Hepatocyte (in vitro differentiated cells): ENCODE measurements around the gene EBI3.

ENCODE experiments used
- EZH2 ChIP-seq: fragments of 200-600 bp; sonication (generic); IDR thresholded peaks from 2 replicates; pipeline ENCODE4 v1.6.1; 2016; ENCODE audit warnings: antibody characterized with exemption, mild to moderate bottlenecking, borderline replicate concordance
- EZH2phosphoT487 ChIP-seq: fragments of 200-600 bp; sonication (generic); IDR thresholded peaks from one replicate; pipeline ENCODE4 v1.6.1; 2018; ENCODE audit warnings: antibody characterized with exemption, mild to moderate bottlenecking, low read depth, moderate library complexity; ENCODE audit not compliant: unreplicated experiment, severe bottlenecking
- TF ChIP-seq, protein P1 (sequence below): fragments of 200-600 bp; sonication (generic); IDR thresholded peaks from 2 replicates; pipeline ENCODE4 v1.5.1; 2016; ENCODE audit warnings: antibody characterized with exemption, mild to moderate bottlenecking; ENCODE audit not compliant: poor library complexity

DNA sequence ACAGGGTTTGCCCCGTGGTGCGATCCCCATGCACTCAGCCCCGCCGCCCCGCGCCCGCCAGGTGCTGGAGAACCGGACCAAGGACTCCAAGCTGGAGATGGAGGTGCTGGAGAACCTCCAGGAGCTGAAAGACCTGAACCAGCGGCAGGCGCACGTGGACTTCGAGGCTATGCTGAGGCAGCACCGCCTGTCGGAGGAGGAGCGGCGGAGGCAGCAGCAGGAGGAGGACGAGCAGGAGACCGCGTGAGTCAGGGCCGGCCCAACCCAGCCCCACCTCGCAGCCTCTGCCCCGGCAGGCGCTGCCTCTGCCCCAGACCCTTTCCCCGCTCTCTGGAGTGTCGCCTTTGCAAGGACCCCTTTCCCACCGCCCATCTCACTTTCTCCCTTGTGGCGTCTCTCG lies 28.9 kb downstream of the EBI3 start:
- TF ChIP-seq EZH2phosphoT487 (no peak), EZH2 (no peak)
- TF ChIP-seq, protein P1, sequence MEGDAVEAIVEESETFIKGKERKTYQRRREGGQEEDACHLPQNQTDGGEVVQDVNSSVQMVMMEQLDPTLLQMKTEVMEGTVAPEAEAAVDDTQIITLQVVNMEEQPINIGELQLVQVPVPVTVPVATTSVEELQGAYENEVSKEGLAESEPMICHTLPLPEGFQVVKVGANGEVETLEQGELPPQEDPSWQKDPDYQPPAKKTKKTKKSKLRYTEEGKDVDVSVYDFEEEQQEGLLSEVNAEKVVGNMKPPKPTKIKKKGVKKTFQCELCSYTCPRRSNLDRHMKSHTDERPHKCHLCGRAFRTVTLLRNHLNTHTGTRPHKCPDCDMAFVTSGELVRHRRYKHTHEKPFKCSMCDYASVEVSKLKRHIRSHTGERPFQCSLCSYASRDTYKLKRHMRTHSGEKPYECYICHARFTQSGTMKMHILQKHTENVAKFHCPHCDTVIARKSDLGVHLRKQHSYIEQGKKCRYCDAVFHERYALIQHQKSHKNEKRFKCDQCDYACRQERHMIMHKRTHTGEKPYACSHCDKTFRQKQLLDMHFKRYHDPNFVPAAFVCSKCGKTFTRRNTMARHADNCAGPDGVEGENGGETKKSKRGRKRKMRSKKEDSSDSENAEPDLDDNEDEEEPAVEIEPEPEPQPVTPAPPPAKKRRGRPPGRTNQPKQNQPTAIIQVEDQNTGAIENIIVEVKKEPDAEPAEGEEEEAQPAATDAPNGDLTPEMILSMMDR = no peak
